HG02852 (cell line): ENCODE measurements around the gene KCTD6.
"Not testable (repeated sequence)": the region's sequence is repeated elsewhere in the genome, so short reads cannot be mapped to it uniquely, and the experiment has no call there.

Experiments
- ATAC-seq: cut with Tn5 transposase; IDR thresholded peaks from one replicate; pipeline ENCODE4 v1.9.1; 2021; ENCODE audit warnings: mild to moderate bottlenecking, moderate library complexity; ENCODE audit not compliant: unreplicated experiment

KCTD6 gene

GRCh38 chr3:58522759-58523425, 31.0 kb downstream of the KCTD6 start:
- no peak for ATAC-seq

- no peak for ATAC-seq
Measured at GRCh38 chr3:58524326-58524888, 32.5 kb downstream of the KCTD6 start.

GRCh38 chr3:58526515-58526957, 34.6 kb downstream of the KCTD6 start:
- no peak for ATAC-seq

- ATAC-seq = not testable (repeated sequence)
Measured at GRCh38 chr3:58527440-58527839, 35.5 kb downstream of the KCTD6 start.

GRCh38 chr3:58528629-58529028, 36.7 kb downstream of the KCTD6 start:
- no peak for ATAC-seq

- no peak for ATAC-seq
Measured at GRCh38 chr3:58529516-58530353, 37.8 kb downstream of the KCTD6 start.

GRCh38 chr3:58530354-58530865, 38.5 kb downstream of the KCTD6 start:
- ATAC-seq = no peak

GRCh38 chr3:58531555-58531954, 39.7 kb downstream of the KCTD6 start:
- no peak for ATAC-seq

GRCh38 chr3:58531956-58532355, 40.1 kb downstream of the KCTD6 start:
- ATAC-seq = no peak

GRCh38 chr3:58532794-58533220, 40.9 kb downstream of the KCTD6 start:
- ATAC-seq = peak; percentile 93

- no peak for ATAC-seq
Measured at GRCh38 chr3:58534592-58535494, 42.9 kb downstream of the KCTD6 start.

- ATAC-seq = no peak
Measured at GRCh38 chr3:58535531-58536500, 43.9 kb downstream of the KCTD6 start.

GRCh38 chr3:58536501-58537411, 44.9 kb downstream of the KCTD6 start, which contains the start of gene ACOX2:
ACOX2 (minus strand) TSS chr3:58537190; CDS start chr3:58535106, 2,084 bp downstream.
- ATAC-seq = no peak

GRCh38 chr3:58537412-58538301, 45.8 kb downstream of the KCTD6 start:
- no peak for ATAC-seq

- ATAC-seq = no peak
Measured at GRCh38 chr3:58539626-58540025, 47.7 kb downstream of the KCTD6 start.

- ATAC-seq = no peak
Measured at GRCh38 chr3:58540176-58540858, 48.4 kb downstream of the KCTD6 start.

- ATAC-seq = no peak
Measured at GRCh38 chr3:58544541-58544940, 52.6 kb downstream of the KCTD6 start.
